ENCODE measurements around the gene GMNN.

Gene GMNN

DNA sequence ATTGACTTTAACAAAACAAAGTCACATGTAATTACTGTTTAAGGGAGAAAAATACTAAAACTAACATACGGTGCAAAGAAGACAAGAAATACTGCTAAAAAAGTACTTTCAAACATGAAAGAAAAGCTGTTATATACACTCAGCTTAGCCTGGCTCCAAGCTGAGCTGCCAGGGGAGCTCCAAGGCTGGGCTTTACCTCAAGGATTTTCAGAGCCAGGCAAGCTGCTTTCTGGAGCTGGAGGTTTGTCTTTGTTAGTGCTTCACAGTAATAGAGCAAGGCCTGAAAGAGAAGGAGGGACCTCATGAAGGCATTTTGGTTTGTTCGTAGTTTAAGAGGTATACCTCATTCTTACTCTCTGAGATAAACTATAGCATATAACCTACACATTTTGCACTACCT, 43.6 kb downstream of the GMNN start:
- no peak for DNase-seq

DNA sequence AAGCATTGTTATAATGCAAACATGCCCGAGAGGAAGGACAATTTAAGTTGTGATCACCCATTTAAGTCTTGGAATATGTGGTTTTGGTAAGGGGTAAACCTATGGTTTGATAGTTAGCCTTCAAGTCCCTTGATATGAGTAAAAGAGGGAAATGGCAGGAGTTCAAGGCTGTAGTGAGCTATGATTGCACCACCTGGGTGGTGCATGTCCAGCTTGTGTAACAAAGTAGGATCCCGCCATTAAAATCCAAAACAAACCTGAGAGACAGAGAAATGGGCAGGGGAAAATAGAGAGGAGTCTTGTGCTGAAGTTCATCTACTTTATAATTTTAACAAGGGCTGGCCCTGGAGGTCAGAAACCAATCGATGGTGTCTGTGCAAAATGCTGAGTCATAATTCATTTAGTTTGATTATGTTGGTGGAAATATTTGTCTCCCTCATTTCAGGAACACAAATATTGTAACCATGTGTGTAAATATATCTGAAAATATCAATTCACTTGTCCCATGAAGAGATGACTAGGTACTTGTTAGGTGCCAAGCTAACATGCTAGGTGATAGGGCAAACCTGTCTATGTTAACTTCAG, 47.2 kb downstream of the GMNN start:
- no peak for DNase-seq

DNA sequence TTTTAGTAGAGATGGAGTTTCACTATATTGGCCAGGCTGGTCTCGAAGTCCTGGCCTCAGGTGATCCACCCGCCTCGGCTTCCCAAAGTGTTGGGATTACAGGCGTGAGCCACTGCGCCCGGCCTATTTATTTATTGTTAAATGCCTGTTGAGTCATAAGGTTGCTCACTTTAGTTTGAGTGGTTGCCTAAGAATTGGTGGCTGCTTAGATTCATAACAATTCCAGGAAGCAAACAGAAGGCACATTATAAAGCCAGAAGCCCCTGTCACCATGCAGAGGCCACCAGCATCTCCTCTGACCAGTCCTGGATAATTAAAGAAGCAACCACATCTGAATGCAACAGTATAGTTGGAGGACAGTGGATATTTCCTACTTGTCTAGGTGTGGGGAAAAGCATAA, 48.0 kb downstream of the GMNN start:
- DNase-seq: no peak

DNA sequence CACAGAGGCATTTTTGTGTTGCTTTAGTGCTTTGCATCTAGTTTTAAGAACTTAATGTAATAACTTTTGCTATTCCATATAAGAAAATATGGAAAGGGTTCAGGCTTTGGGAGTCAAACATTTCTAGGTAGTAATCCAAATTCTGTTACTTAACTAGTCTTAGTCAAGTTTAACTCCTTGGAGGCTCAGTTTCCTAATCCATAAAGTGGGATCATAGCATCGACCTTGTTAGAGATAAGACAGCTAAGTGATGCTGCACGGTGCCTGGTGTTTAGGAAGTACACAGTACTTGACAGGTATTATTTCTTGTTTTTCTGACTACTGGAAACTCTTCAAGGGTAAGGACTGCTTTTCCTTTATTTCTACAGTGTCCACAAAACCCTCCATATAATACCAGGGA, 48.4 kb downstream of the GMNN start:
- no peak for DNase-seq

DNA sequence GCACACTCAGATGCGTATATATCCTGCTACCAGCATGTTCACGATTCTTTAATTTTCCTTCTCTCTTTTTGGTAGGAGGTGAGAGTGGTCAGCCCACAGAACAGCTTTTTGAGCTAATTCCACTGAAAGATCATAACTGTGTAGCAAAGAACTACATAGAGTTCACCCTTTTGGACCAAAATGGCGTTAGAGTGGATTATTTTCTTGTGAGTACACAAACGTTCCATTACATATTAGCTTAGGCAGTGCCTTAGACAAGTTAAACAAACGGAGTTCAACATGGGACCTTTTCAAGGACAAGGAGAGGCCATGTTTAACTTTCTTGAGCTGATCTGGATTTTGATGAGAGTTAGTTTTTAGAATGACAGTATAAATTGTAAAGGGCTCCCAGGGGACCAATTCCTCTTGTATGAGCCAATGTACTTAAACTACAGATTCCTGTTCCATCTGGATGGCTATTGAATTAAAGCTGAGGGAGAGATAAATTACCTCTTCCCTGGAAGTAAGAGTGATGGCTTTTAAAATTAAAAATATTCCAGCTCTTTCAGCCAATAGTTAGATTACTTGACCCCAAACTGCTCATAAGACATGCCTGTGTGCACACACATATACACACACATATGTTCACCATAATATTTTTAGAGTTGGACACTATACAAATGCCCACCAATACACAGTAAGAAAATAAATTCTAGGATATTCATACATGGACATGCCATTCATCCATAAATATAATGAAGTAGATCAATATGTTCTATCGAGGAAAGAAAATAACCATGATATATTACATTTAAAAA, 49.6 kb downstream of the GMNN start:
- no peak for DNase-seq

DNA sequence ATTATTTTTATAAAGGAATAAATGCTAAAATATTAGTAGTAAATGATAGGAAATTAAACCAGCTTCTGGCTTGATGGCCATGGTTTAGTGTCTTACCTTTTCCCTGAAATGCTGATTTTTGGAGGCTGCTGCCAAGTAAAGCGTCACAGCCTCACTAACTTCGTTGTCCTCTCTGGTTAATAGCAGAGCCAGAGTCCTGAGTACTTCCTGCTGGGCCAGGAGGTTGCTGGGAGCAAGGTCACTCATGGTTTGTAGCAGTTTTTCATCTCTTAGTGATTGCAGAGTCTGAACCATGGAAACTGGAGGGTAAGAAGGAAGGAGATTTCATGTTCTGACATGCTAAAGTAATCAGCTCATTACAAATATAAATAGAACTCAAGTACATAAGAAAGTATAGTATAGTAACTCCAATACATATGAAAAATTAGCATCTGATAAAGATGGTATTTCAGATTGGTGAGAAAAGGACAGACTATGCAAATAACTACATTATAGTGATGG, 50.4 kb downstream of the GMNN start:
- no peak for DNase-seq

DNA sequence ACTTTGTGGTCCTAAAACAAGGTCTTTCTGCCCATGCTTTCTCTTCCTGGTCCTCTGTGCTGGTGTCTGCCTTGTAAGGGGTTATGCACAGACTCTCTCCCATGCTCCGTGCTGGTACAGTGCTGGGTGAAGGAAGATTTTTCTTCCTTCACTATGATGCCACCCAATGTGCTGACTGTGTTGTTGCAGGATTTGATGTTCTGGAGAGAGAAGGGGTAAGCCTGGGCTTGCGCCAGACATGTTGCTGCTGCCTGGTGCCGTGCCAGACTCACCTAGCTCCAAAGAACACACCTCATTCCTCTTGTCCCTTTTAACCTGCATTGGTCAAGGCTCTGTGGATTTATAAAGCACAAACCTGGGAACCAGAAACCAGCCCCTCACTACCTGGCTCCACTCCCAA, 52.4 kb downstream of the GMNN start:
- DNase-seq: no peak

DNA sequence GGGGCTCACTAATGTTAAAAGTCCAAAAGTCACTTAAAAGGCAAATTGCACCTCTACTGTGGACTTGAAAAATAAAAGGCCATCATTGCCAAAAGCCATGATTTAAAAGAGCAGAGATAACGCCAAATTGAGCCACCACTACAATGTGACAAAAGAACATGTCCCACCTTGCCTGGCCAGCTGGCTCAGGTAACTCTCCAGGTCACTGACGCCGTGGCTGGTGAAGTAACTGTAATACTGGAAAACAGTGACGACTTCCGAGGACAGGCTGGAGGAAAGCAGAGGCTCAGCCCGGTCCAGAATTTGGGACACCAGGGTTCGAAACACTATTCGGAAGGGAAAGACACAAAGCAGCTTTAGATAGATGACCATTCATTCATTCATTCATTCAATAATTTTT, 53.2 kb downstream of the GMNN start:
- DNase-seq: no peak

DNA sequence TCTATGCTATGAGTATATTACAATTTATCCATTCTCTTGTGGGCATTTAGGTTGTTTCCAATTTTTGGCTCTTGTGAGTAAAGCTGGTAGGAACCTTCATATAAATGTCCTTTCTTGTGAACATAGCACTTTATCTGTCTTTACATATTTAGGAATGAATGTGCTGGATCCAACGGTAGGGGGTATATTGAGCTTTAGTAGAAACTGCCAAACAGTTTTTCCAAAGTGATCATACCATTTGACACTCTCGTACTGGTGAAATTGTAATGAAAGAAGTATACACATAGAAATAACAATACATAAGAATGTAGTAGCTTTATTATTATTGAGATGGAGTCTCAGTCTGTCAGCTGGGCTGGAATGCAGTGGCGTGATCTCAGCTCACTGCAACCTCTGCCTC, 54.9 kb downstream of the GMNN start:
- no peak for DNase-seq

DNA sequence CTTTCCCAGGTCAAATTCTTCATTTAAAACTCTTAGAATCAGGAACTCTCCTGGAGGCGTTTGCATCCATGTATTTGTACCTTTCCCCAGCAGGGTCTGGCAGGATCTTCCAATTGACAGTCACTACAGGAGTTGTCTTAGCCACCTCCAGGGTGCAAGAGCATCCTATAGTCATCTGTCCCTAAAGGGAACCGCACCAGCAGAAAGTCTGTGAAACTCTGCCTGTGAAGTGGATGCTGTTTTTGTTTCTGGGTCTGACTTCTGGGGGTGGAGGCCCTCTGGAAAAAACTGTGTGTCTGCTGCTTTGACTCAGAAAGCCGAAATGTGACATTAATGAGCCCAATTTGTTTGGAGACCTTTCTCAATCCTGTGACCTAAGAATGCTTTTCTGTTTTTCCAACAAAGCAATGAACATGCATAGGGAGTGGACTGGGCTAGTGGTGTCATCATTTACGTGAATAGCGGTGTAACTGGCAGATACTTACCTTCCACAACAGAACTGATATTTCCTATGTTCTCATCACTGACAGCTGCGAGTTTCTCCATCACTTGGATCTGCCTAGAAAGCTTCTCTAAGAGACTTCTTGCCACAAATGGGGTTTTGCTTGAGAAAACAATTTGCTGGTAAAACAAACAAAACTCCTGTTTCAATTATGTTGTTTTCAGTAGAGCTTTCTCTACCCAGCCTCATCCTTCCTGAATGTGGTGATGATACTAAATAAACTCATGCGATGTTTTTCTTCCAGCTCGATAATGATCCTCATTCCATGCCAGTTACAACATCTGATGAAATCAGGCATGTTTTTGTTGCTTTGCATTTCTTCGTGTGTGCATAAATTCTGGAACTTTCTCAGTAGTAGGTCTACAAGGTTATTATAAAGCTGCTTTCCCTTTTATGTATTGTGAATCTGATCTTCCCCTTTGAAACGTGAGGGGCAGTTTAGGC, 57.3 kb downstream of the GMNN start:
- no peak for DNase-seq

DNA sequence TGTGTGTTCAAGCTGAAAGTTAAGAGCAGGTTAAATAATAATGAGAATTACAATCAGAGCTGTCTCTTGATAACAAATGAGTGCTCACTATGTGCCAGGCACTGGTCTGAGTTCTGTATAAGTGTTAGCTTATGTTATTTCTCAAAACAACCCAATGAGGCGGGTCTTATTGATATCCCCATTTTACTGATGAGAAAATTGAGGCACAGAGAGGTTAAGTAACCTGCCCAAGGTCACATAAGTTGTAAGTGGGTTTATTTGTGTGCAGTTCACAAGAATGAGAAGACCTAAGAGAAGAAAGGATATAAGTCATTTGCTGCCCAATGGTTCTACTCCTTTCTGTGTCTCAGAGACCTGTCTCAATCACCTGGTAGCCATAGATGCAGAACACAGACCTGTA, 58.1 kb downstream of the GMNN start:
- no peak for DNase-seq

DNA sequence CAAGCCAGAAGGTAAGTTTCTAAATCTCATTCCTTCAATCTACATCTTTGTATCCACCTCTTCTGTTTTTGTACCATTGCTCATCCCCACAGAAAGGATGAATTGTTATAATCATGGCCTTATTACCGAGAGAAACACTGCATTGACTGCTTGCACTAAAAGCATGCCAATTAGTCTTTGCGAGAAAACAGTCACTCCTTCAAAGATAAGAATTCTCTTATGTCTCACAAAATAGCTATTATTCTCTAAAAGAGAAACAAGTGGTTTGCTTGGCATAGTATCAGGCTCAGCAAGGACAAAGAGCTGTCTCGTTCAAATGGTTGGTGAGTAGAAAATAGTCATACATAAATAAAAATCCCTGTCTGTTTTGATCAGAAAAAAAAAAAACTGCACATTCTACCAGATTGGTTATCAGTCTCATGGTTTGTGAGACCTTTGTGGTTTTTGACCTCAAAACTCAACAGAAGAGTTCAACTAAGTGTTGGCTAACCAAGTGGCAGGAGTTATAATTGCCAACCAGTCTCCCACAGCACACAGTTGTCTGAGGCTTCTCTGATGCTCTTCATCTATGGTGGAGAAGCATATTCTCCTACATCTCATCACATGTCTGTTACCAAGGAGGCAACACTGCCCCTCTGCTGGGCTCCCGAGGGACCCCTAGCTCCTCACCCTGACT, 59.1 kb downstream of the GMNN start:
- peak; percentile 13 for DNase-seq
